Kidney epithelial cell (primary cell): ENCODE data around the gene ATXN1. TPM values are rescaled to one million over a fixed set of nuclear protein-coding genes. Genes with fewer than 3 reads are reported as not detected.

Source experiments
- DNase-seq: peaks from one replicate; pipeline ENCODE4 v3.0.0-alpha.2; 2010; ENCODE audit warnings: low read depth
- H3K27me3 ChIP-seq: 2 replicates; pipeline ENCODE4 v1.6.0; 2011; ENCODE audit warnings: low read length; ENCODE audit not compliant: control insufficient read depth, insufficient read depth
- H3K36me3 ChIP-seq: 2 replicates; pipeline ENCODE4 v1.5.1; 2011; ENCODE audit warnings: low read length; ENCODE audit not compliant: control insufficient read depth, insufficient read depth
- H3K4me3 ChIP-seq: 2 replicates; pipeline ENCODE4 v1.5.1; 2011; ENCODE audit warnings: low read depth, mild to moderate bottlenecking, control low read depth, low read length
- CTCF ChIP-seq: IDR thresholded peaks from 2 replicates; pipeline ENCODE4 v1.5.1; 2011; ENCODE audit warnings: mild to moderate bottlenecking, moderate library complexity, low read length, control low read depth, inconsistent platforms; ENCODE audit not compliant: insufficient read depth, poor library complexity, severe bottlenecking
- total RNA-seq: library from RNA; depleted of rRNA; stranded (reverse); fragments of >200 nt; gene quantifications from 2 replicates; pipeline ENCODE4 v1.2.3, GENCODE V29; 2015

The ATXN1 gene
- total RNA-seq, 1 donor from 2014 or later, result 12.5 TPM

GRCh38 chr6:16474772-16475493 lies 286.3 kb downstream of the ATXN1 start:
- no peaks in the 10 kb centered on the region for H3K27me3 ChIP-seq
- no peaks in the 10 kb centered on the region for H3K36me3 ChIP-seq
- no peak overlapping the region for H3K4me3 ChIP-seq
- DNase-seq, result no peak
- TF ChIP-seq CTCF, result no peak

DNA sequence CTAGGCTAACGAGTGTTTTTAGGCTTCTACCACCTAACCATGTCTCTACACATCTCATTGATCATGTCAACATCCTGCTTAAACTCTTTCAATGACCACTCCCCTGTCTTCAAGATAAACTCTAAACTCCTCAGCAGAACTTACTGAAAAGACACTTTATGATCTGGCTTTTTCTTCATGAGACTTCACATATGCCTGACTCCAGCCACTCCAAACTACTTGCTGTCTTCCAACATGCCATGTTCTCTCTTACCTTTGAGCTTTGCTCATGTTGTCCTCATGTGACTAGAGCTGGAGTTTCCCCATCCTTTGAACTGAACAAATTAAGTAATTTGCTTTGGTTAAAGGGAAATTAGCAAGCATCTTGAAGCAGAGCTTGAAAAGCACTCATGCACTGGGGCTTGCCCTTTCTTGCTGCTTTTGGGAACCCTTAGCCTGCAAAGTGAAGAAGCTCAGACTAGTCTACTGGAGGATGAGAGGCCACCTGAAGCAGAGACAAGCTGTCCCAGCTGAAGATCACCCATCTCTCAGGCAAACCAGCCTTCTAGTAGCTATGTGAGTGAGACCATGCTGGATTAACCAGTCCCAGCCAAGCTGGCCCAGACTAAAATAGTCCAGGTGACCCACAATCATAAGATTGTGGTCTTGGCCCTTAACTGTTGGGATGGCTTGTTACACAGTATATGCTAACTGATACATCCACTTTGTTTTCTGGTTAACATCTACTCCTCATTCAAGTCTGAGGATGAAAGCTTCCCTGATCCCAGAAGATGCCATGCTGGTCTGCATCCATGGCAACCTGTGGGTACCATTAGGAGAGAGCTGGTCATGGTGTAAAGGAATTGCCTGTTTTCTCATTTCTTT lies 287.1 kb downstream of the ATXN1 start:
- Histone ChIP-seq H3K4me3 (no peak overlapping the region), H3K27me3 (no peaks in the 10 kb centered on the region), H3K36me3 (no peaks in the 10 kb centered on the region)
- no peak for TF ChIP-seq CTCF
- no peak for DNase-seq

DNA sequence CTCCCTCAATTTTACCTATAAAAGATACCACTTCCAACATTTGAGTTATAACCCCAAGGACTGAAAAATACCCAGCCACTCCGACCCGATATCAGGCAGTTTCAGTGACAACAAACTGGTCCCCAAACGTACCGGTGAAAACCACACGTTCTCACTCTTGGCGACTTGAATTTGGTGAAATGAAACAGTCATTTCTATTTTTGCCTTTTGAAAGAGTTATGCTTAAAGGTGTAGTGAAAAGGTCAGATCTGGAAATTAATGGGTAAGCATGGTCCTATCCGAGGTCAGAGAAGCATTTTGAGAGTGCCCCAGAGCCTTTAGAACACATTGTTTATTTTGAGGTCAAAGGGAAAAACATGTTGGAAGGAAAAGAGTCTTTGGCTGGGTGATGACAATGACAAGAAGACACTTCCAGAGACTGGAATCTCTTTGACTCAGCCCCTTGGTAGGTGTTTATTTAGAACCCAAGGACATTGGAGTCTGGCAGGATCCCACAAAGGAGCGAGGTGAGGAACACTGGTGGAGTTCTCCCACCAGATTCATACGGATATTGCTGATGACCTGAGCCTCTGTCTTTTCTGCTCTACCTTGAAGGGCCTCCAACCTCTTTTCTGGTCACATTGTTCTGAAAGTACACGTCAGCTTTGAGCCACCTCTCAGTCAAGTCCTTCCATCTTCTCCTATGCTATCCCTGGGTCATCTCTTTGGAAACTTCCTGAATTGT lies 287.9 kb downstream of the ATXN1 start:
- Histone ChIP-seq H3K27me3 (no peaks in the 10 kb centered on the region), H3K36me3 (no peaks in the 10 kb centered on the region), H3K4me3 (no peak overlapping the region)
- no peak for TF ChIP-seq CTCF
- no peak for DNase-seq

- Histone ChIP-seq H3K4me3 (no peak overlapping the region), H3K36me3 (no peaks in the 10 kb centered on the region), H3K27me3 (no peaks in the 10 kb centered on the region)
- TF ChIP-seq CTCF, result no peak
- no peak for DNase-seq
Measured at GRCh38 chr6:16472349-16473069, 288.8 kb downstream of the ATXN1 start.

DNA sequence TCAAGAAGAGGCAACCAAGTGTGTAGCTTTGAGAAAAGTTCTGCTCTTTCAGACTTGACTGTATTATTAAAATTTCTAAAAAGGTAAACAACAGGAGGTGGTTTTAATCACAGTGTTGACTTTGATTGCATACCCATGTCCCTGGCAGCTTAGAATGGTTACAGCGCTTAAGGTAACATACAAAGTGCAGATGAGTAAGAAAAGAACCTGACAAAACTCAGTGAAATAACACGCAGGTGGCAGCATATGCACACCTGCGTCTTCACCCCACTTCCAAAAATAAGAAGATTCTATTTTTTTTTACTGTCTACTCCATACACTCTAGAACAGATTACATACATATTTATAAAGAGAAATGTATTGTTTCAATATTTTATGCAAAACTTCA lies 289.4 kb downstream of the ATXN1 start:
- Histone ChIP-seq H3K4me3 (no peak overlapping the region), H3K27me3 (no peaks in the 10 kb centered on the region), H3K36me3 (no peaks in the 10 kb centered on the region)
- DNase-seq, result no peak
- TF ChIP-seq CTCF, result no peak
